ACC112 (cell line): Measurements from ENCODE around the gene PDE3B.
"Not testable (repeated sequence)": the region's sequence is repeated elsewhere in the genome, so short reads cannot be mapped to it uniquely, and the experiment has no call there.

Experiments
- H2AFZ ChIP-seq: fragments of 200-600 bp; sonication (generic); one replicate; pipeline ENCODE4 v1.6.0; 2017; ENCODE audit warnings: antibody characterized with exemption, low read length; ENCODE audit not compliant: unreplicated experiment
- H3K27ac ChIP-seq: fragments of 200-600 bp; sonication (generic); 2 replicates; pipeline ENCODE4 v1.5.1; 2014; ENCODE audit warnings: low read depth, mild to moderate bottlenecking, antibody characterized with exemption, low read length, moderate library complexity
- H3K27me3 ChIP-seq: fragments of 200-600 bp; sonication (generic); 2 replicates; pipeline ENCODE4 v1.6.1; 2014; ENCODE audit warnings: mild to moderate bottlenecking, antibody characterized with exemption, low read length, moderate library complexity, mixed read lengths; ENCODE audit not compliant: insufficient read depth
- H3K36me3 ChIP-seq: fragments of 200-600 bp; sonication (generic); 2 replicates; pipeline ENCODE4 v1.6.1; 2016; ENCODE audit warnings: mild to moderate bottlenecking, antibody characterized with exemption, low read length, moderate library complexity, mixed read lengths; ENCODE audit not compliant: insufficient read depth
- H3K4me1 ChIP-seq: fragments of 200-600 bp; sonication (generic); one replicate; pipeline ENCODE4 v1.6.1; 2016; ENCODE audit warnings: low read length, mixed read lengths; ENCODE audit not compliant: insufficient read depth, unreplicated experiment, control insufficient read depth
- H3K4me3 ChIP-seq: fragments of 200-600 bp; sonication (generic); 2 replicates; pipeline ENCODE4 v1.5.1; 2014; ENCODE audit warnings: mild to moderate bottlenecking, low read depth, low read length
- H3K79me2 ChIP-seq: fragments of 200-600 bp; sonication (generic); one replicate; pipeline ENCODE4 v1.6.0; 2016; ENCODE audit warnings: low read length; ENCODE audit not compliant: control insufficient read depth, unreplicated experiment, insufficient read depth

The PDE3B gene

GRCh38 chr11:14622223-14622954 is 21.2 kb upstream of the PDE3B start:
- H3K36me3 ChIP-seq, result no peaks in the 10 kb centered on the region
- H3K27me3 ChIP-seq, result peaks cover 22% of the 10 kb centered on the region
- H3K27ac ChIP-seq, result no peak overlapping the region

DNA sequence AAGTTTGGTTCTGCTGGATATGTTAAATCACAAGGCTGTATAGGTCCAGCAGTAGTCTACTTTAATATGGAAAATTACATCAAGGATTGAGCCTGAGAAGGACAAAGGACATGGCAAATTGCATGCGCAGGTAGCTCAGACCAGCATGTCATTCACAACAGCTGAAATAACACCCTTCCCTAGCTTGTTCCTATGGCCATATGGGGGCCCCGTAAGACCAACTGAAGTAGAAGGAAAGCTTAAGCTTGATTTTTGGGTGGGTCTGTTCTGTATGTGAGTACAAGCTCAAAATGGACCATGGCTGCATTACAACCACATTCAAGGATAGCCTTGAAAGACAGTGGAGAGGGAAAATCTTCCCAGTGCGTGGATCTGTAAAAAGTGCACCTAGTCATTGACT is 20.6 kb upstream of the PDE3B start:
- H3K79me2 ChIP-seq, result no peaks in the 10 kb centered on the region
- no peak overlapping the region for H3K27ac ChIP-seq
- H3K4me1 ChIP-seq, result no peaks in the 10 kb centered on the region
- no peak overlapping the region for H3K4me3 ChIP-seq
- peaks cover 17% of the 10 kb centered on the region for H3K27me3 ChIP-seq
- H3K36me3 ChIP-seq, result no peaks in the 10 kb centered on the region
- H2AFZ ChIP-seq, result no peak overlapping the region

More at GRCh38 chr11:14622223-14622954, 21.2 kb upstream of the PDE3B start:
- Histone ChIP-seq H3K79me2 (no peaks in the 10 kb centered on the region), H2AFZ (no peak overlapping the region), H3K4me1 (no peaks in the 10 kb centered on the region), H3K4me3 (no peak overlapping the region)

GRCh38 chr11:14625586-14626205 is 17.9 kb upstream of the PDE3B start:
- Histone ChIP-seq H3K27me3 (peaks cover under 1% of the 10 kb centered on the region; the same call in 1 of the 2 replicates), H3K27ac (no peak overlapping the region), H3K36me3 (no peaks in the 10 kb centered on the region), H3K4me3 (peak overlapping the region; percentile 36; the same call in 1 of the 2 replicates), H2AFZ (no peak overlapping the region), H3K79me2 (no peaks in the 10 kb centered on the region), H3K4me1 (no peaks in the 10 kb centered on the region)

- Histone ChIP-seq H3K27me3 (no peaks in the 10 kb centered on the region; the same call in 1 of the 2 replicates), H2AFZ (no peak overlapping the region), H3K27ac (no peak overlapping the region), H3K4me3 (no peak overlapping the region), H3K36me3 (no peaks in the 10 kb centered on the region), H3K4me1 (no peaks in the 10 kb centered on the region), H3K79me2 (no peaks in the 10 kb centered on the region)
Measured at GRCh38 chr11:14626650-14627049, 17.0 kb upstream of the PDE3B start.

DNA sequence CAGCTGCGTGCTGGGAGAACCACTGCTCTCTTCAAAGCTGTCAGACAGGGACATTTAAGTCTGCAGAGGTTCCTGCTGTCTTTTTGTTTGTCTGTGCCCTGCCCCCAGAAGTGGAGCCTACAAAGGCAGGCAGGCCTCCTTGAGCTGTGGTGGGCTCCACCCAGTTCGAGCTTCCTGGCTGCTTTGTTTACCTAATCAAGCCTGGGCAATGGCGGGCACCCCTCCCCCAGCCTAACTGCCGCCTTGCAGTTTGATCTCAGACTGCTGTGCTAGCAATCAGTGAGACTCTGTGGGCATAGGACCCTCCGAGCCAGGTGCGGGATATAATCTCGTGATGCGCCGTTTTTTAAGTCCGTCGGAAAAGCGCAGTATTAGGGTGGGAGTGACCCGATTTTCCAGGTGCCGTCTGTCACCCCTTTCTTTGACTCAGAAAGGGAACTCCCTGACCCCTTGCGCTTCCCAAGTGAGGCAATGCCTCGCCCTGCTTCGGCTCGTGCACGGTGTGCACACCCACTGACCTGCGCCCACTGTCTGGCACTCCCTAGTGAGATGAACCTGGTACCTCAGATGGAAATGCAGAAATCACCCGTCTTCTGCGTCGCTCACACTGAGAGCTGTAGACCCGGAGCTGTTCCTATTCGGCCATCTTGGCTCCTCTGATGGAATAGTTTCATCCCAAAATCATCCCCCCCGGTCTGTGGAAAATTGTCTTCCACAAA is 9.9 kb upstream of the PDE3B start:
- H3K27me3 ChIP-seq, result peaks cover 38% of the 10 kb centered on the region
- H3K79me2 ChIP-seq, H3K4me1 ChIP-seq, H3K4me3 ChIP-seq, H3K36me3 ChIP-seq, H3K27ac ChIP-seq, H2AFZ ChIP-seq: not testable (repeated sequence)

DNA sequence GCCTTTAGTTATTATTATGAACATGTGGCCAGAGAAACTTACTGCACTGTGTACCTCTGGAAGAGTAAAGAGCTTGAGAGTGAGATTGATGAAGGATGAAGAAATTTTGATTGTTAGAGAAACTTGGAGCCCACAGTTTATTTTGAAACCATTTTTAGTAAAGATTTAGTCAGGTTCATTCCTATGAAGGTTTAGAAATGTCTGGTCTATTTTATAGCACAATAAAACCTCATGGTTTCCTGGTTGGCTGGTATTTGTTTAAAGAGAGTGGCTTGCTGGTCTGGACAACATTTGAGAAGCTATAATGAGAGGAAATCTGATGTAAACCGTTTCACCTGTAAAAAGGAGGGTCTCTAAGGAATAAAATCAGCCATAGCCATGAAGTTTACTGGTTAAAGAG is 8.8 kb upstream of the PDE3B start:
- H2AFZ ChIP-seq, result no peak overlapping the region
- H3K4me3 ChIP-seq, result no peak overlapping the region
- no peaks in the 10 kb centered on the region for H3K79me2 ChIP-seq
- no peak overlapping the region for H3K27ac ChIP-seq
- no peaks in the 10 kb centered on the region for H3K36me3 ChIP-seq
- H3K4me1 ChIP-seq, result no peaks in the 10 kb centered on the region
- peaks cover 41% of the 10 kb centered on the region for H3K27me3 ChIP-seq

DNA sequence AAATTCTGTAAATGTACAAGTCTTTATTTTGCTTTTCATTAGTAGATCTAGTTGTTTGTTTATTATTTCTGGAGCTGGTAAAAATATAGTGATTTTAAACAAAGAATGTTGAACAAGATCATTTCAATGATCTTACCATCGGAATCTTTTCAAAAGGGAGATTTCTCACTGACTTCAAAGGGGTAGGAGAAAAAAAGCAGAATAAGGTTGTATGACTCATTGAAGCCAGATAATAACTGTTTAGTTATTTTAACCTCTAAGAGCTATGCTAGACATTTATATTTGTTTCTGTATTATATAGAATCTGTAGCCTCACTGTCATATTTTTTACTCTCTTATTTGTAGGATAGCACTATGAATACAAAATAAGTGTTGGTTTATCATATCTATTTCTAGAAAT is 8.1 kb upstream of the PDE3B start:
- no peak overlapping the region for H3K4me3 ChIP-seq
- H3K36me3 ChIP-seq, result no peaks in the 10 kb centered on the region
- peaks cover 48% of the 10 kb centered on the region for H3K27me3 ChIP-seq
- H2AFZ ChIP-seq, result no peak overlapping the region
- no peak overlapping the region for H3K27ac ChIP-seq
- no peaks in the 10 kb centered on the region for H3K79me2 ChIP-seq
- H3K4me1 ChIP-seq, result no peaks in the 10 kb centered on the region

- Histone ChIP-seq H2AFZ (no peak overlapping the region), H3K27me3 (peaks cover 49% of the 10 kb centered on the region), H3K27ac (no peak overlapping the region), H3K79me2 (no peaks in the 10 kb centered on the region), H3K36me3 (no peaks in the 10 kb centered on the region), H3K4me1 (no peaks in the 10 kb centered on the region), H3K4me3 (no peak overlapping the region)
Measured at GRCh38 chr11:14636119-14636518, 7.5 kb upstream of the PDE3B start.

DNA sequence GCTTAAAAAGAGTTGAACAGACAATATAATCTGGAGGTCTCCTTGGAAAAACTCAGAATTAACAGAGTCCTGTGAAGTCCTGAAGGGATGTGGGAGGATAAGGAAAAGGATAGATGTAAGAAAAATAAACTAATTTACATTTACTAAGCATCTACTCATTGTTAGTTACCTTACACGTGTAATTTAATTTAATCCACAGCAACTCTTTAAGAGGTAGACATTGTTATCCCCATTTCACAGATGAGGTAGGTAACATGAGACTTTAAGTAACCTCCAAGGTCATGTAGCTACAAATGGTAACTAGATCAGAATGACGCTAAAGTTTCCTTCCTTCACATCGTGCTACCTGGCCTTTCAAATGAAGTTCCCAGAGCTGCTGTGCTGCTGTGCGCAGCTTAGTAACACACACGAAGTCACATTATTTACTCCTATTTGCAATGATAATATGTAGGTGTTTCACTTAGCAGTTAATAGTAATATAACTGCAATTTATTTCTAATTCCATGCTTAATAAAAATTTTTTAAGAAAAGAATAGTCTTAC is 5.7 kb upstream of the PDE3B start:
- Histone ChIP-seq H3K27me3 (peaks cover 63% of the 10 kb centered on the region), H3K4me3 (no peak overlapping the region), H2AFZ (no peak overlapping the region), H3K36me3 (no peaks in the 10 kb centered on the region), H3K27ac (no peak overlapping the region), H3K4me1 (no peaks in the 10 kb centered on the region), H3K79me2 (no peaks in the 10 kb centered on the region)

- Histone ChIP-seq H3K79me2 (no peaks in the 10 kb centered on the region), H3K36me3 (no peaks in the 10 kb centered on the region), H3K27ac (no peak overlapping the region), H3K27me3 (peaks cover 67% of the 10 kb centered on the region), H3K4me1 (no peaks in the 10 kb centered on the region), H2AFZ (no peak overlapping the region), H3K4me3 (no peak overlapping the region)
Measured at GRCh38 chr11:14638561-14638960, 5.0 kb upstream of the PDE3B start.
